ENCODE measurements around the gene CIAPIN1. TPM values are rescaled to one million over a fixed set of nuclear protein-coding genes. Genes with fewer than 3 reads are reported as not detected.

CIAPIN1 gene
- total and polyA plus RNA-seq, 2 of the 8 experiments (the other 6 are each of a cell fraction or from before 2014, with no cell fraction given) = 76.8 to 83.6 TPM

- ChIA-PET CTCF (ENCODE audit: partially characterized antibody) (interaction anchor here (1.0 to 15.0 kb wide), 4 partner anchors 21 to 182 kb away, joined by 3 to 210 read pairs (median 74); partner anchors contain the start of gene POLR2C), POLR2A (ENCODE audit: partially characterized antibody) (interaction anchor here (1.1 to 1.7 kb wide), 3 partner anchors 20 to 54 kb away, joined by 4 to 5 read pairs (median 4); partner anchors contain the start of gene POLR2C)
- FAIRE-seq (no peak), DNase-seq (ENCODE audit: low read depth in 1 of 2, low spot score in 2 of 2) (no peak)
- Histone ChIP-seq H4K20me1 (replicated peaks in 1 of 2; ENCODE audit: control insufficient read depth in 1 of 2, insufficient read depth in 2 of 2, low read length in 2 of 2) (peaks cover 0 to 1% of the 10 kb centered on the region in 2 experiments), H3K23ac (ENCODE audit: insufficient read length) (no peak overlapping the region), H3K27me3 (replicated peaks in 1 of 4; ENCODE audit: control insufficient read depth in 3 of 4, extremely low read depth in 1 of 4, insufficient read depth in 3 of 4, low read length in 3 of 4) (peaks cover 0 to 12% (median 4%) of the 10 kb centered on the region in 4 experiments; a peak in 4 of 7 replicates), H4K8ac (ENCODE audit: extremely low read depth, insufficient read depth, low read length) (no peak overlapping the region), H2BK15ac (ENCODE audit: low read length) (no peak overlapping the region), H3K14ac (ENCODE audit: insufficient read length) (no peak overlapping the region), H3K4ac (replicated peaks; ENCODE audit: insufficient read length, low read depth, low read length) (no peak overlapping the region), H3K79me2 (ENCODE audit: control insufficient read depth in 1 of 2, insufficient read depth in 2 of 2, low read length in 2 of 2) (no peaks in the 10 kb centered on the region), H3K9ac (replicated peaks in 1 of 4; ENCODE audit: extremely low read depth in 1 of 4, low read depth in 3 of 4, low read length in 3 of 4) (no peak overlapping the region), H4K5ac (ENCODE audit: insufficient read length, low read depth, low read length) (no peak overlapping the region), H3K4me3 (ENCODE audit: extremely low read depth in 1 of 4, insufficient read depth in 2 of 4, low read depth in 3 of 4, low read length in 4 of 4) (no peak overlapping the region), H3K56ac (replicated peaks; ENCODE audit: insufficient read length, low read depth, low read length) (no peak overlapping the region), H3K4me1 (replicated peaks in 1 of 4; ENCODE audit: control insufficient read depth in 3 of 4, insufficient read depth in 4 of 4, low read length in 3 of 4) (peaks cover 0 to 31% (median 19%) of the 10 kb centered on the region in 4 experiments; a peak in 6 of 7 replicates), H4K91ac (replicated peaks; ENCODE audit: insufficient read length, low read length) (no peak overlapping the region), H3K23me2 (ENCODE audit: low read depth, low read length) (peaks cover 16% of the 10 kb centered on the region; the same call in 1 of the 2 replicates), H2BK120ac (replicated peaks; ENCODE audit: low read depth, low read length) (no peak overlapping the region), H2BK5ac (ENCODE audit: low read depth, low read length) (no peak overlapping the region), H3K9me3 (ENCODE audit: insufficient read depth in 2 of 2, low read depth in 1 of 2, low read length in 1 of 2) (no peaks in the 10 kb centered on the region), H2BK20ac (ENCODE audit: low read length) (no peak overlapping the region), H3K36me3 (ENCODE audit: control insufficient read depth in 2 of 4, insufficient read depth in 4 of 4, low read length in 3 of 4) (no peaks in the 10 kb centered on the region), H2AFZ (ENCODE audit: low read length) (no peak overlapping the region), H2BK12ac (ENCODE audit: low read depth, low read length) (no peak overlapping the region; the same call in 1 of the 2 replicates), H3K18ac (ENCODE audit: extremely low read depth, low read length) (no peak overlapping the region), H3K27ac (ENCODE audit: low read depth, low read length) (no peak overlapping the region), H3K4me2 (ENCODE audit: insufficient read depth in 1 of 2, low read depth in 2 of 2, low read length in 2 of 2) (no peak overlapping the region), H3K79me1 (ENCODE audit: low read depth, low read length) (0 out of 2 replicates have a peak, but pooled peaks cover 3% of the 10 kb centered on the region), H2AK5ac (ENCODE audit: low read depth, low read length) (no peak overlapping the region)
- 90% methylated on average over 13 of the region's 14 CpGs; no CpG with 5 or more reads in 1 of the 2 experiments for WGBS, 2 experiments (ENCODE audit: extremely low coverage in 1 of 2, insufficient coverage in 1 of 2, insufficient read length in 1 of 2, insufficient replicate concordance in 2 of 2, low coverage in 1 of 2, low lambda C conversion rate in 2 of 2, missing lambda C conversion rate in 1 of 2)
- TF ChIP-seq BRCA1 (IDR thresholded peaks at IDR 0.05; ENCODE audit: low read depth, low read length) = no peak
- no peak for TF ChIP-seq TBP (IDR thresholded peaks at IDR 0.05; ENCODE audit: low read depth, low read length)
- TF ChIP-seq KDM5A (IDR thresholded peaks at IDR 0.05; ENCODE audit: low read length) = no peak
- TF ChIP-seq POLR2AphosphoS5 (IDR thresholded peaks at IDR 0.05; ENCODE audit: low read depth, low read length) = no peak
- no peak for TF ChIP-seq TCF12 (IDR thresholded peaks at IDR 0.05; ENCODE audit: low read depth, low read length)
- TF ChIP-seq RBBP5 (IDR thresholded peaks at IDR 0.05; ENCODE audit: borderline replicate concordance, low read depth, low read length) = no peak
- TF ChIP-seq USF2 (IDR thresholded peaks at IDR 0.05; ENCODE audit: low read length) = no peak
- TF ChIP-seq TAF7 (optimal IDR thresholded peaks at IDR 0.05; ENCODE audit: borderline replicate concordance, low read depth, low read length) = no peak
- no peak for TF ChIP-seq CHD1 (IDR thresholded peaks at IDR 0.05; ENCODE audit: low read depth, low read length)
- no peak for TF ChIP-seq SP2 (IDR thresholded peaks at IDR 0.05; ENCODE audit: low read length)
- TF ChIP-seq CHD2 (IDR thresholded peaks at IDR 0.05; ENCODE audit: low read length) = no peak
- no peak for TF ChIP-seq JUND (IDR thresholded peaks at IDR 0.05; ENCODE audit: low read length)
- no peak for TF ChIP-seq ZNF274 (IDR thresholded peaks at IDR 0.05; ENCODE audit: borderline replicate concordance, extremely low read depth, low read length)
Observed at GRCh38 chr16:57482845-57483545, 35.8 kb upstream of the CIAPIN1 start.

Measured in H1 (cell line).